ENCODE data around the gene MMP25. TPM values are rescaled to one million over a fixed set of nuclear protein-coding genes. Genes with fewer than 3 reads are reported as not detected.
"Not testable (repeated sequence)": the region's sequence is repeated elsewhere in the genome, so short reads cannot be mapped to it uniquely, and the experiment has no call there.

Gene MMP25
- total RNA-seq, 1 donor from 2014 or later = 0.16 TPM

DNA sequence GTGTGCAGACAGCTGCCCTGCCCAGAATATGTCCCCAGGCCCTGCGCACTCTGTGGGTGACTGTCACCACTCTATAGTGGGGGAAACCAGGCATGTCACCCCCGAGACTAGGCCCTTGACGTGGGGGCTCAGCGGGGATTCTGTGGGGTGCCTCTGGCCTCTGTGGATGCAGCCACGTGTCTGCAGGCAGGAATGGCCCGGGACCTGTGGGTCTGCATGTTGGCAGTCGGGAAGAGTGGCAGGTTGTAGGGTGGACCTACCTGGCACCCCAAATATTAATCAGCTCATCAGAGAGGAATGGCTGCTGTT, 20.0 kb downstream of the MMP25 start:
- Mint-ChIP-seq H3K27me3 (ENCODE audit: low read depth) (no peaks in the 10 kb centered on the region), H3K4me3 (no peak overlapping the region), H3K27ac (no peak overlapping the region), H3K9me3 (no peaks in the 10 kb centered on the region), H3K4me1 (peaks cover 4% of the 10 kb centered on the region), H3K36me3 (no peaks in the 10 kb centered on the region)
- TF ChIP-seq, protein P1, sequence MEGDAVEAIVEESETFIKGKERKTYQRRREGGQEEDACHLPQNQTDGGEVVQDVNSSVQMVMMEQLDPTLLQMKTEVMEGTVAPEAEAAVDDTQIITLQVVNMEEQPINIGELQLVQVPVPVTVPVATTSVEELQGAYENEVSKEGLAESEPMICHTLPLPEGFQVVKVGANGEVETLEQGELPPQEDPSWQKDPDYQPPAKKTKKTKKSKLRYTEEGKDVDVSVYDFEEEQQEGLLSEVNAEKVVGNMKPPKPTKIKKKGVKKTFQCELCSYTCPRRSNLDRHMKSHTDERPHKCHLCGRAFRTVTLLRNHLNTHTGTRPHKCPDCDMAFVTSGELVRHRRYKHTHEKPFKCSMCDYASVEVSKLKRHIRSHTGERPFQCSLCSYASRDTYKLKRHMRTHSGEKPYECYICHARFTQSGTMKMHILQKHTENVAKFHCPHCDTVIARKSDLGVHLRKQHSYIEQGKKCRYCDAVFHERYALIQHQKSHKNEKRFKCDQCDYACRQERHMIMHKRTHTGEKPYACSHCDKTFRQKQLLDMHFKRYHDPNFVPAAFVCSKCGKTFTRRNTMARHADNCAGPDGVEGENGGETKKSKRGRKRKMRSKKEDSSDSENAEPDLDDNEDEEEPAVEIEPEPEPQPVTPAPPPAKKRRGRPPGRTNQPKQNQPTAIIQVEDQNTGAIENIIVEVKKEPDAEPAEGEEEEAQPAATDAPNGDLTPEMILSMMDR (IDR thresholded peaks at IDR 0.05; ENCODE audit: unreplicated experiment) = no peak
- no peak for DNase-seq (ENCODE audit: low spot score in 2 of 2, unreplicated experiment in 2 of 2)

DNA sequence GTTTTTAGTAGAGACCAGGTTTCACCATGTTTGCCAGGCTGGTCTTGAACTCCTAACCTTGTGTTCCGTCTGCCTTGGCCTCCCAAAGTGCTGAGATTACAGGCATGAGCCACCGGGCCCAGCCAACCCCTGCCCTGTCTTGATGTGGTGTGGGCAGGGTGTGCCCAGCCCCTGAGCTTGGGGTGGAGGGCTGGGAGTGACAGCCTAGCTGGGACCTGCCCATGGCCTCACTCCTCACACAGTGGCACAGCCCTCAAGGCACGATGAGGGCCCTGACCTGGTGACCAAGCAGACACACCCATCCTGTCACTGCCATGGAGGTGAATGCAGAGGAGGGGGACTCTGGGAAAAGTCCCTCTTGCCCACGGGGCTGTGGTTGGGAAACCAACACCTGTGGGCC, 22.1 kb downstream of the MMP25 start:
- H3K4me1 Mint-ChIP-seq = peaks cover 4% of the 10 kb centered on the region
- peaks cover 5% of the 10 kb centered on the region for H3K27me3 Mint-ChIP-seq (ENCODE audit: low read depth)
- TF ChIP-seq, protein P1 (IDR thresholded peaks at IDR 0.05; ENCODE audit: unreplicated experiment) = no peak
- no peak overlapping the region for H3K27ac Mint-ChIP-seq
- DNase-seq (ENCODE audit: low spot score in 2 of 2, unreplicated experiment in 2 of 2) = no peak
- H3K36me3 Mint-ChIP-seq = no peaks in the 10 kb centered on the region
- H3K4me3 Mint-ChIP-seq = no peak overlapping the region
- H3K9me3 Mint-ChIP-seq = no peaks in the 10 kb centered on the region

DNA sequence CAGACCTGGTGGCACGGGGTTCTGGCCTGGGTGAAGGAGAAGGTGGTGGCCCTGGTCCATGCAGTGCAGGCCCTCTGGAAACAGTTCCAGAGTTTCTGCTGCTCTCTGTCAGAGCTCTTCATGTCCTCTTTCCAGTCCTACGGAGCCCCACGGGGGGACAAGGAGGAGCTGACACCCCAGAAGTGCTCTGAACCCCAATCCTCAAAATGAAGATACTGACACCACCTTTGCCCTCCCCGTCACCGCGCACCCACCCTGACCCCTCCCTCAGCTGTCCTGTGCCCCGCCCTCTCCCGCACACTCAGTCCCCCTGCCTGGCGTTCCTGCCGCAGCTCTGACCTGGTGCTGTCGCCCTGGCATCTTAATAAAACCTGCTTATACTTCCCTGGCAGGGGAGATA, 22.8 kb downstream of the MMP25 start:
- H3K4me3 Mint-ChIP-seq; H3K36me3 Mint-ChIP-seq; DNase-seq (ENCODE audit: low spot score in 2 of 2, unreplicated experiment in 2 of 2); H3K9me3 Mint-ChIP-seq; H3K4me1 Mint-ChIP-seq; H3K27ac Mint-ChIP-seq: not testable (repeated sequence)
- peaks cover 12% of the 10 kb centered on the region for H3K27me3 Mint-ChIP-seq (ENCODE audit: low read depth)

DNA sequence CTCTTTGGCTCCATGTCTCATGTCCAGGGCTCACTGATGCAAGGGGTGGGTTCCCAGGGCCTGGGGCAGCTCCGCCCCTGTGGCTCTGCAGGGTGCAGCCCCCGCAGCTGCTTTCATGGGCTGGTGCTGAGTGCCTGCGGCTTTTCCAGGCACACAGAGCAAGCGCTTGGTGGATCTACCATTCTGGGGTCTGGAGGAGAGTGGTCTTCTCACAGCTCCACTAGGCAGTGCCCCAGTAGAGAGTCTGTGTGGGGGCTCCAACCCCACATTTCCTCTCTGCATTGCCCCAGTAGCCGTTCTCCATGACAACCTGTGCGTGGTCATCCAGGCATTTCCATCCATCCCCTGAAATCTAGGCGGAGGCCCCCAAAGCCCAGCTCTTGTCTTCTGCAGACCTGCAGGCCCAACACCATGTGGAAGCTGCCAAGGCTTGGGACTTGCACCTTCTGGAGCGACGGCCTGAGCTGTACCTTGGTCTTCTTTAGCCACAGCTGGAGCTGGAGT, 24.3 kb downstream of the MMP25 start:
- H3K36me3 Mint-ChIP-seq = no peaks in the 10 kb centered on the region
- DNase-seq (ENCODE audit: low spot score in 2 of 2, unreplicated experiment in 2 of 2) = no peak
- no peaks in the 10 kb centered on the region for H3K9me3 Mint-ChIP-seq
- H3K27ac Mint-ChIP-seq = no peak overlapping the region
- H3K4me3 Mint-ChIP-seq = no peak overlapping the region
- H3K4me1 Mint-ChIP-seq = peaks cover under 1% of the 10 kb centered on the region
- TF ChIP-seq, protein P1 (IDR thresholded peaks at IDR 0.05; ENCODE audit: unreplicated experiment) = no peak
- H3K27me3 Mint-ChIP-seq (ENCODE audit: low read depth) = peaks cover 19% of the 10 kb centered on the region

DNA sequence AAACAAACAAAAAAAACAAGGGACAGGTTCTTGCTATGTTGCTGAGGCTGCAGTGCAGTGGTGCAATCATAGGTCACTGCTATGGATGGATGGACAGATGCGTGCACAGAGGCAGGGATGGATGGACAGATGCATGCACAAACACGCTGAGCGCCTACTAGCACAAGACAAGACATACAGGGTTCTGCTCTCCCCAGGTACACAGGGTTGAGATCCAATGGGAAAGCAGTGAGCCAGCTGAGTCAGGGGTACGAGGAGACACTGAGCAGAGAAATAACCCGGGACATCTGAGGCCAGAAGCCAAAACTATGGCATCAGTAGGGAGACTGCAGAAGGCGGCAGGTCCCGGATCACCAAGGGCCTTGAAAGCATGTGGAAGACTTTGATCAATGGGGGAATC, 25.3 kb downstream of the MMP25 start:
- H3K36me3 Mint-ChIP-seq = no peaks in the 10 kb centered on the region
- DNase-seq (ENCODE audit: low spot score in 2 of 2, unreplicated experiment in 2 of 2) = no peak
- H3K27ac Mint-ChIP-seq = no peak overlapping the region
- no peak overlapping the region for H3K4me3 Mint-ChIP-seq
- peaks cover 19% of the 10 kb centered on the region for H3K27me3 Mint-ChIP-seq (ENCODE audit: low read depth)
- no peaks in the 10 kb centered on the region for H3K9me3 Mint-ChIP-seq
- TF ChIP-seq, protein P1 (IDR thresholded peaks at IDR 0.05; ENCODE audit: unreplicated experiment) = no peak
- no peaks in the 10 kb centered on the region for H3K4me1 Mint-ChIP-seq

DNA sequence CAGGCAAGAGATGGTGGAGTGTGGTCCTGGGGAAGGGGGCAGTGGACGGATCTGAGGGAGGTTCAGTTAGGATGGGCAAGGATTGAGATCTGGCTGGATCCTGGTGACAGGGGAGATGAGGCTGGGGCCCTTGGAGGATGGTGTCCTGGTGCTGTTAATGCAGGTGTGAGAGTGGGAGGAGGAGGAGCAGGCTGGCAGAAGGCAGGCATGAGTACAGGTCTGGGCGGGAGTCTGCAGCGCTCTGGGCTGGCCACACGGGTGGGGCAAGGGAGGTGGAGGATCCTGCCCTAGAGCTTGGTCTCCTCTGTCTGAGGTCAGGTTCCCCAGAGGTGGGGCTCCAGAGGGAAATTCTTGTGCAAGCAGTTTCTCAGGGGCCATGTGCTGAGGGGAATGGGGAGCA, 25.8 kb downstream of the MMP25 start:
- H3K27ac Mint-ChIP-seq; H3K4me3 Mint-ChIP-seq; H3K4me1 Mint-ChIP-seq; DNase-seq (ENCODE audit: low spot score in 2 of 2, unreplicated experiment in 2 of 2); H3K9me3 Mint-ChIP-seq; H3K36me3 Mint-ChIP-seq: not testable (repeated sequence)
- H3K27me3 Mint-ChIP-seq (ENCODE audit: low read depth) = peaks cover 21% of the 10 kb centered on the region

DNA sequence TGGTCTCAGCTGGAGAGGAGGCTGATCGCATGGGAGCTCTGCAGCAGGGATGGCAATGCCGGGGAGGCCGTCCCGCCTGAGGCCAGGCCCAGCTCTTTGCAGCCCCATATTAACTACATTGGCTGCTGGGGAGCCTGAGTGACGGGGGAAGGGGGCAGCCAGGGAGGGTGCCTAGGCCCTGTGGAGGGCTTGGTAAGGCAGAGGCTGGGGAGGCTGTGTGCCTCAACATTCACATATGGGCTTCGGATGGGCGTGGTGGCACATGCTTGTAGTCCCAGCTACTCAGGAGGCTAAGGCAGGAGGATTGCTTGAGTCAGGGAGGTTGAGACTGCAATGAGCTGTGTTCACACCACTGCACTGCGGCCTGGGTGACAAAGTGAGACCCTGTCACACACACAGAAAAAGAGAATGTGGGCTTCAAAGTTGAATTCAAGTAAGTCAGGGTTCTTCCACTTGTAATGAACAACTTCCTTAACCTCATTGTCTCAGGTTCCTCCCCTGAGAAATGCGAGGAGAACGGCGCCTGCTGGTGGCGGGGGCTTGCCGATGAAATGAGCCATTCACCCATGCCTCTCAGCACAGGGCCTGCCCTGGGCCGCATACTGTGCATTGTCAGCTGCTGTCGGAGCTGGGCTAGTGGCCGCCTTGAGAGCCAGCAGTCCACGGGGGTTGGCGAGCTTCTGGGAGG, 26.4 kb downstream of the MMP25 start:
- not testable (repeated sequence) for H3K9me3 Mint-ChIP-seq; H3K36me3 Mint-ChIP-seq; H3K27ac Mint-ChIP-seq; DNase-seq (ENCODE audit: low spot score in 2 of 2, unreplicated experiment in 2 of 2); H3K4me3 Mint-ChIP-seq; H3K4me1 Mint-ChIP-seq
- peaks cover 23% of the 10 kb centered on the region for H3K27me3 Mint-ChIP-seq (ENCODE audit: low read depth)
